Nephron (organoid): ENCODE results near the gene RAB40A.

Source experiments
- H3K27ac Mint-ChIP-seq, 3 experiments: 2 replicates each; pipeline ENCODE4 v1.8.0; 2020; ENCODE audit warnings: mixed read lengths in 3 of 3, mild to moderate bottlenecking in 2 of 3, moderate library complexity in 1 of 3
- H3K27me3 Mint-ChIP-seq: 2 replicates; pipeline ENCODE4 v1.8.0; 2021; ENCODE audit warnings: low read depth, mild to moderate bottlenecking, moderate library complexity, mixed read lengths
- H3K36me3 Mint-ChIP-seq: 2 replicates; pipeline ENCODE4 v1.8.0; 2020; ENCODE audit warnings: low read depth, mixed read lengths
- H3K4me1 Mint-ChIP-seq: 2 replicates; pipeline ENCODE4 v1.8.0; 2020; ENCODE audit warnings: mixed read lengths
- H3K4me3 Mint-ChIP-seq, 3 experiments: 2 replicates each; pipeline ENCODE4 v1.8.0; 2020; ENCODE audit warnings: mild to moderate bottlenecking in 3 of 3, mixed read lengths in 3 of 3, moderate library complexity in 2 of 3
- H3K9me3 Mint-ChIP-seq: 2 replicates; pipeline ENCODE4 v1.8.0; 2020; ENCODE audit warnings: mixed read lengths
- TF ChIP-seq, protein P1 (sequence below), 3 experiments: fragments of 200-600 bp; sonication (generic); IDR thresholded peaks; one replicate each; pipeline ENCODE4 v1.5.0; 2021; ENCODE audit warnings: antibody characterized with exemption in 3 of 3; ENCODE audit not compliant: unreplicated experiment in 3 of 3

The RAB40A gene

GRCh38 chrX:103524747-103525146 is 5.5 kb upstream of the RAB40A start:
- H3K27ac Mint-ChIP-seq: no peak overlapping the region
- no peaks in the 10 kb centered on the region for H3K27me3 Mint-ChIP-seq
- H3K4me1 Mint-ChIP-seq: no peaks in the 10 kb centered on the region
- no peaks in the 10 kb centered on the region for H3K36me3 Mint-ChIP-seq
- H3K9me3 Mint-ChIP-seq: no peaks in the 10 kb centered on the region
- TF ChIP-seq, protein P1, sequence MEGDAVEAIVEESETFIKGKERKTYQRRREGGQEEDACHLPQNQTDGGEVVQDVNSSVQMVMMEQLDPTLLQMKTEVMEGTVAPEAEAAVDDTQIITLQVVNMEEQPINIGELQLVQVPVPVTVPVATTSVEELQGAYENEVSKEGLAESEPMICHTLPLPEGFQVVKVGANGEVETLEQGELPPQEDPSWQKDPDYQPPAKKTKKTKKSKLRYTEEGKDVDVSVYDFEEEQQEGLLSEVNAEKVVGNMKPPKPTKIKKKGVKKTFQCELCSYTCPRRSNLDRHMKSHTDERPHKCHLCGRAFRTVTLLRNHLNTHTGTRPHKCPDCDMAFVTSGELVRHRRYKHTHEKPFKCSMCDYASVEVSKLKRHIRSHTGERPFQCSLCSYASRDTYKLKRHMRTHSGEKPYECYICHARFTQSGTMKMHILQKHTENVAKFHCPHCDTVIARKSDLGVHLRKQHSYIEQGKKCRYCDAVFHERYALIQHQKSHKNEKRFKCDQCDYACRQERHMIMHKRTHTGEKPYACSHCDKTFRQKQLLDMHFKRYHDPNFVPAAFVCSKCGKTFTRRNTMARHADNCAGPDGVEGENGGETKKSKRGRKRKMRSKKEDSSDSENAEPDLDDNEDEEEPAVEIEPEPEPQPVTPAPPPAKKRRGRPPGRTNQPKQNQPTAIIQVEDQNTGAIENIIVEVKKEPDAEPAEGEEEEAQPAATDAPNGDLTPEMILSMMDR (IDR thresholded peaks at IDR 0.05; ENCODE audit: unreplicated experiment in 3 of 3): no peak
- H3K4me3 Mint-ChIP-seq: no peak overlapping the region

- TF ChIP-seq, protein P1 (IDR thresholded peaks at IDR 0.05; ENCODE audit: unreplicated experiment in 3 of 3): no peak
- Mint-ChIP-seq H3K4me3 (no peak overlapping the region), H3K27me3 (no peaks in the 10 kb centered on the region), H3K27ac (no peak overlapping the region), H3K4me1 (no peaks in the 10 kb centered on the region), H3K36me3 (no peaks in the 10 kb centered on the region), H3K9me3 (no peaks in the 10 kb centered on the region)
These were observed 4.3 kb upstream of the RAB40A start for GRCh38 chrX:103523605-103524004.

DNA sequence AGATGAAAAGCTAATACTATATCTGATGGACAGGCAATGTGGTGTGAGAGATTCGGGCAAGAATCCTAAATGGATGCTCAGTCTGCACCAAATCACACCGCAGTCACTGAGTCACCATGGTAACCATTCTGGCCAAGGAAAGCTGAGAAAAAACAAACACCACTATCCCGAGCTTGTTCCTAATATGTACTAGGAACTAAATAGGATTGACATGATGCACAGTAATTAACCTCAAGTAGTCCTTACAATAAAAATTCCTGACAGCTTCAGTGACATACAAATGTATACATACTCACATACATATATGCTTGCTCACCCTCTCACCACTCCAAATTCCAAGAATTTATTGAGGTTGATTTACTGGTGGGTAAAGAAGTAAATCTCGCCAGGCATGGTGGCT is 1.1 kb upstream of the RAB40A start:
- Mint-ChIP-seq H3K4me3 (no peak overlapping the region), H3K27ac (no peak overlapping the region), H3K4me1 (no peaks in the 10 kb centered on the region), H3K36me3 (no peaks in the 10 kb centered on the region), H3K27me3 (no peaks in the 10 kb centered on the region), H3K9me3 (no peaks in the 10 kb centered on the region)
- TF ChIP-seq, protein P1 (IDR thresholded peaks at IDR 0.05; ENCODE audit: unreplicated experiment in 3 of 3): no peak

- Mint-ChIP-seq H3K4me1 (no peaks in the 10 kb centered on the region), H3K4me3 (no peak overlapping the region), H3K27ac (no peak overlapping the region), H3K36me3 (no peaks in the 10 kb centered on the region), H3K9me3 (no peaks in the 10 kb centered on the region), H3K27me3 (no peaks in the 10 kb centered on the region)
- TF ChIP-seq, protein P1 (IDR thresholded peaks at IDR 0.05; ENCODE audit: unreplicated experiment in 3 of 3): no peak
These were observed 718 bp downstream of the RAB40A start for GRCh38 chrX:103518571-103518970.

DNA sequence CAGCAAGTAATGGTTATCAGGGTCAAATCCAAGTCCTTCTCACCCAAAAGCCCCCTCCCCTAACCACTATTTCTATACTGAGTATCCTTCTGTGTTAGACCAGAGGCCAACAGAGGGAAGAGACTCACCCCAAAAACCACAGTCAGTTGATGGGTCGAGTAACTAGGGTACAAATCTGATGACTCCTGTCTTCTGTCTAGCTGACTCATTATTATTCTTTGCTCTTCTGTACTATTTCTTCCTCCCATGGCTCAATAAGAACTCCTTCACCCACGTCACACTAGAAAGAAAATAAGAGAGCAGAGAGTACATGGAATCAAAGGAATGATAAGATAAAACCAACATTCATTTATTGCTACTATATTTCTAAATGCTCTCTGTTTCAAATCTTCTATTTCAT is 2.0 kb downstream of the RAB40A start:
- Mint-ChIP-seq H3K36me3 (no peaks in the 10 kb centered on the region), H3K4me3 (no peak overlapping the region), H3K27ac (no peak overlapping the region), H3K27me3 (no peaks in the 10 kb centered on the region), H3K4me1 (no peaks in the 10 kb centered on the region), H3K9me3 (no peaks in the 10 kb centered on the region)
- TF ChIP-seq, protein P1 (IDR thresholded peaks at IDR 0.05; ENCODE audit: unreplicated experiment in 3 of 3): no peak

GRCh38 chrX:103513476-103514108 is 5.7 kb downstream of the RAB40A start:
- Mint-ChIP-seq H3K27me3 (no peaks in the 10 kb centered on the region), H3K27ac (no peak overlapping the region), H3K9me3 (no peaks in the 10 kb centered on the region), H3K4me1 (no peaks in the 10 kb centered on the region), H3K36me3 (no peaks in the 10 kb centered on the region), H3K4me3 (no peak overlapping the region)
- TF ChIP-seq, protein P1 (IDR thresholded peaks at IDR 0.05; ENCODE audit: unreplicated experiment in 3 of 3): no peak
